H9 (cell line): ENCODE measurements around the gene SH3GL3. TPM values are rescaled to one million over a fixed set of nuclear protein-coding genes. Genes with fewer than 3 reads are reported as not detected.

Experiments
- DNase-seq: peaks from one replicate; pipeline ENCODE4 v3.0.0-alpha.2; 2017
- H2AFZ ChIP-seq: one replicate; pipeline ENCODE4 v1.6.1; 2013; ENCODE audit warnings: mild to moderate bottlenecking, low read length, control low read depth, moderate library complexity
- H2AK5ac ChIP-seq: 2 replicates; pipeline ENCODE4 v1.6.1; 2013; ENCODE audit warnings: low read length, control low read depth, mixed read lengths; ENCODE audit not compliant: insufficient read length
- H2BK120ac ChIP-seq: one replicate; pipeline ENCODE4 v1.6.1; 2013; ENCODE audit warnings: low read depth, mild to moderate bottlenecking, low read length, control low read depth, inconsistent platforms; ENCODE audit not compliant: poor library complexity, severe bottlenecking
- H2BK12ac ChIP-seq: 2 replicates; pipeline ENCODE4 v1.6.1; 2013; ENCODE audit warnings: low read length, control low read depth, mixed read lengths, low read depth; ENCODE audit not compliant: insufficient read length
- H2BK15ac ChIP-seq: 2 replicates; pipeline ENCODE4 v1.6.1; 2013; ENCODE audit warnings: low read depth, low read length, control low read depth
- H2BK20ac ChIP-seq: one replicate; pipeline ENCODE4 v1.6.1; 2013; ENCODE audit warnings: low read depth, mild to moderate bottlenecking, low read length, control low read depth, inconsistent platforms; ENCODE audit not compliant: poor library complexity, severe bottlenecking
- H2BK5ac ChIP-seq: 2 replicates; pipeline ENCODE4 v1.6.1; 2013; ENCODE audit warnings: low read length, control low read depth, mixed read lengths; ENCODE audit not compliant: insufficient read length
- H3K14ac ChIP-seq: 2 replicates; pipeline ENCODE4 v1.6.1; 2013; ENCODE audit warnings: low read length, control low read depth; ENCODE audit not compliant: insufficient read depth
- H3K18ac ChIP-seq: 2 replicates; pipeline ENCODE4 v1.6.1; 2013; ENCODE audit warnings: low read depth, mild to moderate bottlenecking, mixed read lengths, low read length, control low read depth; ENCODE audit not compliant: insufficient read length
- H3K23ac ChIP-seq: 2 replicates; pipeline ENCODE4 v1.6.1; 2013; ENCODE audit warnings: low read length, control low read depth, mixed read lengths, low read depth; ENCODE audit not compliant: insufficient read length
- H3K23me2 ChIP-seq: 2 replicates; pipeline ENCODE4 v1.6.1; 2013; ENCODE audit warnings: low read depth, mild to moderate bottlenecking, mixed read lengths, low read length, control low read depth; ENCODE audit not compliant: insufficient read length, poor library complexity, severe bottlenecking
- H3K27ac ChIP-seq: 2 replicates; pipeline ENCODE4 v1.5.1; 2013; ENCODE audit warnings: low read length, control low read depth, mixed read lengths, low read depth; ENCODE audit not compliant: insufficient read length
- H3K27me3 ChIP-seq: 2 replicates; pipeline ENCODE4 v1.6.1; 2013; ENCODE audit warnings: low read length, control low read depth, inconsistent platforms; ENCODE audit not compliant: insufficient read depth
- H3K4ac ChIP-seq: 2 replicates; pipeline ENCODE4 v1.6.1; 2013; ENCODE audit warnings: low read depth, mild to moderate bottlenecking, control low read depth, inconsistent platforms, low read length, moderate library complexity
- H3K4me1 ChIP-seq: 2 replicates; pipeline ENCODE4 v1.6.1; 2013; ENCODE audit warnings: low read length, control low read depth, inconsistent platforms; ENCODE audit not compliant: insufficient read depth
- H3K4me2 ChIP-seq: 2 replicates; pipeline ENCODE4 v1.6.1; 2013; ENCODE audit warnings: low read length, control low read depth, mixed read lengths; ENCODE audit not compliant: insufficient read length, insufficient read depth
- H3K56ac ChIP-seq: 2 replicates; pipeline ENCODE4 v1.6.1; 2013; ENCODE audit warnings: low read depth, mild to moderate bottlenecking, mixed read lengths, low read length, control low read depth; ENCODE audit not compliant: insufficient read length
- H3K79me1 ChIP-seq: 2 replicates; pipeline ENCODE4 v1.6.1; 2013; ENCODE audit warnings: low read depth, mild to moderate bottlenecking, moderate library complexity, low read length, control low read depth, inconsistent platforms; ENCODE audit not compliant: insufficient read depth, poor library complexity, severe bottlenecking
- H3K79me2 ChIP-seq: 2 replicates; pipeline ENCODE4 v1.6.1; 2013; ENCODE audit warnings: low read length, control low read depth, inconsistent platforms; ENCODE audit not compliant: insufficient read depth
- H3K9ac ChIP-seq: 2 replicates; pipeline ENCODE4 v1.6.1; 2013; ENCODE audit warnings: low read length, control low read depth, mixed read lengths; ENCODE audit not compliant: insufficient read length; ENCODE audit errors: extremely low read depth
- H3K9me3 ChIP-seq: one replicate; pipeline ENCODE4 v1.6.1; 2013; ENCODE audit warnings: low read depth, low read length, inconsistent platforms; ENCODE audit not compliant: control insufficient read depth
- H3T11ph ChIP-seq: one replicate; pipeline ENCODE4 v1.6.1; 2013; ENCODE audit warnings: mild to moderate bottlenecking, low read length, control low read depth, inconsistent platforms
- H4K20me1 ChIP-seq: one replicate; pipeline ENCODE4 v1.6.1; 2013; ENCODE audit not compliant: control insufficient read depth, insufficient read length, insufficient read depth
- H4K5ac ChIP-seq: 2 replicates; pipeline ENCODE4 v1.6.1; 2013; ENCODE audit warnings: low read depth, mild to moderate bottlenecking, mixed read lengths, low read length, control low read depth; ENCODE audit not compliant: insufficient read length
- H4K8ac ChIP-seq: replicated peaks from 2 replicates; pipeline ENCODE4 v1.6.1; 2013; ENCODE audit warnings: low read length, control low read depth, mixed read lengths, low read depth; ENCODE audit not compliant: insufficient read length
- H4K91ac ChIP-seq: 2 replicates; pipeline ENCODE4 v1.6.1; 2013; ENCODE audit warnings: low read depth, mild to moderate bottlenecking, moderate library complexity, mixed read lengths, low read length, control low read depth; ENCODE audit not compliant: insufficient read length
- H3K27ac Mint-ChIP-seq, 3 experiments: 2 replicates in 2 of 3; 3 replicates in 1 of 3; pipeline ENCODE4 v1.8.0; 2020 to 2021; ENCODE audit warnings: mixed read lengths in 3 of 3, mild to moderate bottlenecking in 1 of 3, moderate library complexity in 1 of 3
- H3K27me3 Mint-ChIP-seq: 2 replicates; pipeline ENCODE4 v1.8.0; 2021; ENCODE audit warnings: low read depth, mild to moderate bottlenecking, moderate library complexity, mixed read lengths
- H3K36me3 Mint-ChIP-seq, 3 experiments: 2 replicates in 2 of 3; 3 replicates in 1 of 3; pipeline ENCODE4 v1.8.0; 2020 to 2021; ENCODE audit warnings: low read depth in 3 of 3, mixed read lengths in 3 of 3; ENCODE audit not compliant: insufficient read depth in 1 of 3
- H3K4me1 Mint-ChIP-seq, 2 experiments: 2 replicates each; pipeline ENCODE4 v1.8.0; 2020; ENCODE audit warnings: mixed read lengths in 2 of 2
- H3K4me3 Mint-ChIP-seq, 2 experiments: 2 replicates in 1 of 2; 3 replicates in 1 of 2; pipeline ENCODE4 v1.8.0; 2020 to 2021; ENCODE audit warnings: mild to moderate bottlenecking in 2 of 2, mixed read lengths in 2 of 2, moderate library complexity in 1 of 2
- H3K9me3 Mint-ChIP-seq, 2 experiments: 2 replicates in 1 of 2; 3 replicates in 1 of 2; pipeline ENCODE4 v1.8.0; 2020; ENCODE audit warnings: mild to moderate bottlenecking in 2 of 2, mixed read lengths in 2 of 2, moderate library complexity in 1 of 2
- WGBS: extraction: QIAGEN DNeasy Blood & Tissue Kit; methylation state at CpG from one replicate; pipeline ENCODE4 v1.1.7; 2013; ENCODE audit warnings: missing lambda C conversion rate, low lambda C conversion rate, mixed read lengths; ENCODE audit not compliant: insufficient read length; ENCODE audit errors: extremely low coverage; 5-methylcytosine and 5-hydroxymethylcytosine counted together
- total RNA-seq: library from RNA; stranded (reverse); gene quantifications from 2 replicates; pipeline ENCODE4 v1.2.1, GENCODE V29; 2021
- TF ChIP-seq, protein P1 (sequence below): fragments of 200-600 bp; sonication (generic); conservative IDR thresholded peaks from 3 replicates; pipeline ENCODE4 v1.8.0; 2021; ENCODE audit warnings: antibody characterized with exemption, mild to moderate bottlenecking

SH3GL3 gene
- total RNA-seq, 1 experiment from 2014 or later, result 11.2 TPM

DNA sequence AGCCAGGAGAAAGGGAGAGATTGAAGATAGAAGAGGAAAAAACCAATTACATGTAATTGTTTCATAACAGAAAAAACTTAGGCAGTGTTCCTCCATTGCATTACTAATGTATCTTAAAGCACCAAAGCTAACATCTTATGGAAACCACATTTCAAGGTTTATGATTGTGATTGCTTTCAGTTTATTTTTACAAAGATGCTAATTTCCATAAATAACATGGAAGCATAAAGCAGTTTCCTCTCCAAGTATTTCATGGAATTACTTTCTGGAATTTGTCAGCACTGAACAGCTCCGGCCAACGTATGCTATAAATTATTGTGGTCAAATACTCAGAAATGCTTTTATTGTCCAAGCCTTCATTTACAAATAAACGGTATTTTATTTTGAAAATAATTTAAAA is 218.3 kb downstream of the SH3GL3 start:
- peaks cover 0 to 3% of the 10 kb centered on the region in 2 experiments; a peak in 2 of 5 replicates for H3K9me3 Mint-ChIP-seq
- Histone ChIP-seq H2AK5ac (no peak overlapping the region), H3K79me2 (no peaks in the 10 kb centered on the region), H3K18ac (no peak overlapping the region), H3T11ph (no peak overlapping the region), H2BK5ac (no peak overlapping the region), H3K9me3 (no peaks in the 10 kb centered on the region), H2BK20ac (no peak overlapping the region), H4K91ac (no peak overlapping the region), H3K4ac (no peak overlapping the region), H4K8ac (no peak overlapping the region), H3K9ac (no peak overlapping the region), H2BK15ac (no peak overlapping the region), H3K14ac (no peak overlapping the region), H2BK120ac (no peak overlapping the region), H3K23ac (no peak overlapping the region), H3K4me1 (no peaks in the 10 kb centered on the region), H3K79me1 (no peaks in the 10 kb centered on the region), H3K27me3 (no peaks in the 10 kb centered on the region), H2AFZ (no peak overlapping the region), H3K4me2 (no peak overlapping the region), H3K23me2 (no peaks in the 10 kb centered on the region), H4K5ac (no peak overlapping the region), H2BK12ac (no peak overlapping the region), H4K20me1 (no peaks in the 10 kb centered on the region), H3K27ac (no peak overlapping the region), H3K56ac (no peak overlapping the region)
- H3K36me3 Mint-ChIP-seq, result no peaks in the 10 kb centered on the region
- H3K4me3 Mint-ChIP-seq, result no peak overlapping the region
- H3K4me1 Mint-ChIP-seq, result no peaks in the 10 kb centered on the region
- no peak for DNase-seq
- peaks cover 4% of the 10 kb centered on the region for H3K27me3 Mint-ChIP-seq
- TF ChIP-seq, protein P1, sequence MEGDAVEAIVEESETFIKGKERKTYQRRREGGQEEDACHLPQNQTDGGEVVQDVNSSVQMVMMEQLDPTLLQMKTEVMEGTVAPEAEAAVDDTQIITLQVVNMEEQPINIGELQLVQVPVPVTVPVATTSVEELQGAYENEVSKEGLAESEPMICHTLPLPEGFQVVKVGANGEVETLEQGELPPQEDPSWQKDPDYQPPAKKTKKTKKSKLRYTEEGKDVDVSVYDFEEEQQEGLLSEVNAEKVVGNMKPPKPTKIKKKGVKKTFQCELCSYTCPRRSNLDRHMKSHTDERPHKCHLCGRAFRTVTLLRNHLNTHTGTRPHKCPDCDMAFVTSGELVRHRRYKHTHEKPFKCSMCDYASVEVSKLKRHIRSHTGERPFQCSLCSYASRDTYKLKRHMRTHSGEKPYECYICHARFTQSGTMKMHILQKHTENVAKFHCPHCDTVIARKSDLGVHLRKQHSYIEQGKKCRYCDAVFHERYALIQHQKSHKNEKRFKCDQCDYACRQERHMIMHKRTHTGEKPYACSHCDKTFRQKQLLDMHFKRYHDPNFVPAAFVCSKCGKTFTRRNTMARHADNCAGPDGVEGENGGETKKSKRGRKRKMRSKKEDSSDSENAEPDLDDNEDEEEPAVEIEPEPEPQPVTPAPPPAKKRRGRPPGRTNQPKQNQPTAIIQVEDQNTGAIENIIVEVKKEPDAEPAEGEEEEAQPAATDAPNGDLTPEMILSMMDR, result no peak
- no peak overlapping the region for H3K27ac Mint-ChIP-seq
- WGBS, result no CpG with 5 or more reads among the region's 3 CpGs

Other genes starting within 250 kb of the SH3GL3 start
- gene HDGFL3, start 239.5 kb upstream of the SH3GL3 start, total RNA-seq, result 120 and 122 TPM in 2 replicates
- gene BNC1, start 162.7 kb upstream of the SH3GL3 start, total RNA-seq, result not detected in 2 replicates
- 0.39 and 0.77 TPM in 2 replicates for gene ADAMTSL3, start 206.8 kb downstream of the SH3GL3 start, total RNA-seq